HK-2 (cell line): ENCODE results near the gene ESAM.
"Not testable (repeated sequence)": the region's sequence is repeated elsewhere in the genome, so short reads cannot be mapped to it uniquely, and the experiment has no call there.

Experiments
- DNase-seq: peaks from one replicate; pipeline ENCODE4 v3.0.0-alpha.2; 2018; ENCODE audit not compliant: unreplicated experiment

The ESAM gene

GRCh38 chr11:124776865-124777645, 15.0 kb upstream of the ESAM start:
- DNase-seq, result no peak

GRCh38 chr11:124770959-124771358, 8.9 kb upstream of the ESAM start:
- DNase-seq, result not testable (repeated sequence)

GRCh38 chr11:124769806-124770774, 8.0 kb upstream of the ESAM start:
- DNase-seq, result no peak

GRCh38 chr11:124768914-124769313, 6.8 kb upstream of the ESAM start:
- no peak for DNase-seq

GRCh38 chr11:124766156-124766555, 4.1 kb upstream of the ESAM start:
- no peak for DNase-seq

- DNase-seq, result peak; percentile 77
Observed at GRCh38 chr11:124763156-124763947, 1.3 kb upstream of the ESAM start.

GRCh38 chr11:124762624-124763155, 600 bp upstream of the ESAM start:
- peak; percentile 22 for DNase-seq

- DNase-seq, result no peak
Observed at GRCh38 chr11:124761301-124762104, 587 bp downstream of the ESAM start.

- DNase-seq, result no peak
Observed at GRCh38 chr11:124760806-124761205, 1.3 kb downstream of the ESAM start.

- DNase-seq, result peak; percentile 21
Observed at GRCh38 chr11:124760205-124760652, 1.9 kb downstream of the ESAM start.

GRCh38 chr11:124759266-124760204, 2.6 kb downstream of the ESAM start:
- peak; percentile 55 for DNase-seq

GRCh38 chr11:124758355-124759265, 3.5 kb downstream of the ESAM start:
- peak; percentile 74 for DNase-seq

GRCh38 chr11:124757320-124757719, 4.8 kb downstream of the ESAM start:
- DNase-seq, result no peak

- no peak for DNase-seq
Observed at GRCh38 chr11:124756753-124757227, 5.3 kb downstream of the ESAM start.

- no peak for DNase-seq
Observed at GRCh38 chr11:124756033-124756752, 5.9 kb downstream of the ESAM start.

GRCh38 chr11:124754710-124755109, 7.4 kb downstream of the ESAM start:
- DNase-seq, result no peak

GRCh38 chr11:124754309-124754708, 7.8 kb downstream of the ESAM start:
- no peak for DNase-seq

GRCh38 chr11:124753624-124754023, 8.5 kb downstream of the ESAM start:
- no peak for DNase-seq
